Brain microvascular endothelial cell (primary cell): ENCODE measurements around the gene NYAP1.

Experiments used
- DNase-seq: peaks from one replicate; pipeline ENCODE4 v3.0.0-alpha.2; 2020
- H3K27ac ChIP-seq: fragments of 250-450 bp; sonication (Bioruptor Pico); 2 replicates; pipeline ENCODE4 v1.5.1; 2020; ENCODE audit warnings: mild to moderate bottlenecking, moderate library complexity
- H3K27me3 ChIP-seq: fragments of 250-450 bp; sonication (Bioruptor Pico); replicated peaks from 2 replicates; pipeline ENCODE4 v1.5.1; 2020; ENCODE audit warnings: mild to moderate bottlenecking
- H3K36me3 ChIP-seq: fragments of 250-450 bp; sonication (Bioruptor Pico); replicated peaks from 2 replicates; pipeline ENCODE4 v1.5.1; 2020; ENCODE audit warnings: mild to moderate bottlenecking
- H3K4me3 ChIP-seq: 2 replicates; pipeline ENCODE4 v1.5.1; 2011; ENCODE audit warnings: low read depth, mild to moderate bottlenecking, control low read depth, low read length, moderate library complexity
- CTCF ChIP-seq: IDR thresholded peaks from 2 replicates; pipeline ENCODE4 v1.5.1; 2011; ENCODE audit warnings: low read depth, mild to moderate bottlenecking, moderate library complexity, low read length, control low read depth, inconsistent platforms; ENCODE audit errors: missing control alignments
- in situ Hi-C: cut with HindIII; loops from 2 replicates; pipeline ENCODE4 v1.10.0; 2017; ENCODE audit warnings: low sequenced_read_pairs, low pct_ligation_motif_present

Gene NYAP1

GRCh38 chr7:100472854-100473499, 10.8 kb upstream of the NYAP1 start:
- no peaks in the 10 kb centered on the region for H3K27me3 ChIP-seq
- in situ Hi-C loops = no loop called here
- DNase-seq = peak; percentile 52
- peak overlapping the region; percentile 10 for H3K27ac ChIP-seq
- H3K4me3 ChIP-seq = no peak overlapping the region
- peaks cover 35% of the 10 kb centered on the region for H3K36me3 ChIP-seq
- TF ChIP-seq CTCF = no peak

- no peak for TF ChIP-seq CTCF
- no peaks in the 10 kb centered on the region for H3K27me3 ChIP-seq
- in situ Hi-C loops = no loop called here
- no peak for DNase-seq
- peak overlapping the region; percentile 5 for H3K4me3 ChIP-seq
- H3K27ac ChIP-seq = no peak overlapping the region
- peaks cover 18% of the 10 kb centered on the region for H3K36me3 ChIP-seq
Measured at GRCh38 chr7:100475549-100475948, 8.2 kb upstream of the NYAP1 start.

GRCh38 chr7:100476101-100476780, 7.5 kb upstream of the NYAP1 start:
- no peak for DNase-seq
- no peak for TF ChIP-seq CTCF
- Histone ChIP-seq H3K4me3 (peak overlapping the region; percentile 92), H3K36me3 (peaks cover 14% of the 10 kb centered on the region), H3K27ac (no peak overlapping the region), H3K27me3 (no peaks in the 10 kb centered on the region)
- in situ Hi-C loops = no loop called here

- peak overlapping the region; percentile 92 for H3K4me3 ChIP-seq
- in situ Hi-C loops = no loop called here
- DNase-seq = no peak
Measured at GRCh38 chr7:100476903-100477870, 6.5 kb upstream of the NYAP1 start.

GRCh38 chr7:100477871-100478267, 5.9 kb upstream of the NYAP1 start:
- no peak for TF ChIP-seq CTCF
- Histone ChIP-seq H3K27me3 (no peaks in the 10 kb centered on the region), H3K27ac (no peak overlapping the region), H3K36me3 (peaks cover 10% of the 10 kb centered on the region), H3K4me3 (peak overlapping the region; percentile 92)
- no peak for DNase-seq
- in situ Hi-C loops = no loop called here

More at GRCh38 chr7:100476903-100477870, 6.5 kb upstream of the NYAP1 start:
- Histone ChIP-seq H3K27ac (no peak overlapping the region), H3K36me3 (peaks cover 11% of the 10 kb centered on the region), H3K27me3 (no peaks in the 10 kb centered on the region)
- TF ChIP-seq CTCF = peak; percentile 54
